K562 (cell line): Measurements from ENCODE around the gene APCDD1. TPM values are rescaled to one million over a fixed set of nuclear protein-coding genes. Genes with fewer than 3 reads are reported as not detected.

Experiments used
- ATAC-seq: fragments of 200-7000 bp; cut with Tn5 transposase; 3 replicates; pipeline ENCODE4 v1.9.1; 2020; ENCODE audit warnings: moderate library complexity
- BruUV-seq: library from RNA; stranded (reverse); fragments of 400-500 nt; replicated peaks from 2 replicates; lab custom pipeline; 2021; lab: Mats Ljungman, UMichigan
- CTCF ChIA-PET: fragments of 300-600 bp; formaldehyde crosslinking; extraction: SDS; loops from one replicate; lab custom pipeline; 2021; ENCODE audit warnings: low intra/inter-chr PET ratio; lab: Yijun Ruan, JAX
- POLR2A ChIA-PET: fragments of 300-600, 350-650 bp; sonication (Branson Sonifier 250); formaldehyde crosslinking; extraction: SDS; loops from one replicate; lab custom pipeline; 2021; ENCODE audit warnings: antibody characterized with exemption, inconsistent platforms; lab: Yijun Ruan, JAX
- DNase-seq, 4 experiments: peaks; one replicate each; pipeline versions ENCODE4 v3.0.0 to v3.0.0-alpha.2; 2011 to 2018; ENCODE audit warnings: low spot score in 3 of 4, mixed read lengths in 3 of 4; ENCODE audit errors: extremely low read depth in 1 of 4
- FAIRE-seq: peaks from 2 replicates; lab custom pipeline; 2011; peaks lifted over from hg19 to GRCh38; lab: Jason Lieb, UNC
- H2AFZ ChIP-seq: 2 replicates; pipeline ENCODE4 v1.6.0; 2011; ENCODE audit warnings: low read depth, low read length, control low read depth, inconsistent platforms
- H3K27ac ChIP-seq: fragments of 200-600 bp; 3 replicates; pipeline ENCODE4 v1.8.0; 2011; ENCODE audit warnings: low read depth, mild to moderate bottlenecking, control low read depth, inconsistent platforms, low read length, moderate library complexity, mixed read lengths; ENCODE audit errors: extremely low read depth
- H3K27me3 ChIP-seq, 2 experiments: fragments of 300-600 bp in 1 of 2; 2 replicates in 1 of 2; 3 replicates in 1 of 2; pipeline versions ENCODE4 v1.6.0 to v1.8.0; 2011; ENCODE audit warnings: inconsistent platforms in 2 of 2, low read length in 2 of 2, mild to moderate bottlenecking in 1 of 2, mixed read lengths in 1 of 2, moderate library complexity in 1 of 2; ENCODE audit not compliant: control insufficient read depth in 2 of 2, insufficient read depth in 2 of 2
- H3K36me3 ChIP-seq: fragments of 300-600 bp; 3 replicates; pipeline ENCODE4 v1.8.0; 2011; ENCODE audit warnings: mild to moderate bottlenecking, low read length, inconsistent platforms; ENCODE audit not compliant: control insufficient read depth, insufficient read depth
- H3K4me1 ChIP-seq, 2 experiments: fragments of 200-600 bp in 1 of 2; replicated peaks in 1 of 2; 2 replicates in 1 of 2; 3 replicates in 1 of 2; pipeline versions ENCODE4 v1.5.1 to v1.8.0; 2011; ENCODE audit warnings: inconsistent platforms in 2 of 2, low read length in 2 of 2, mild to moderate bottlenecking in 1 of 2, mixed read lengths in 1 of 2, moderate library complexity in 1 of 2; ENCODE audit not compliant: control insufficient read depth in 2 of 2, insufficient read depth in 2 of 2
- H3K4me2 ChIP-seq: 2 replicates; pipeline ENCODE4 v1.6.1; 2011; ENCODE audit warnings: low read length, control low read depth, inconsistent platforms, mixed read lengths; ENCODE audit not compliant: insufficient read depth
- H3K4me3 ChIP-seq: fragments of 200-600 bp; sonication (generic), shearing (Covaris generic); 2 replicates; pipeline ENCODE4 v1.5.1; 2016; ENCODE audit warnings: control low read depth, inconsistent platforms
- H3K79me2 ChIP-seq: fragments of 200-600 bp; 3 replicates; pipeline ENCODE4 v1.8.0; 2011; ENCODE audit warnings: low read length, inconsistent platforms; ENCODE audit not compliant: control insufficient read depth, insufficient read depth
- H3K9ac ChIP-seq, 2 experiments: 2 replicates each; pipeline versions ENCODE4 v1.6.0 to v1.6.1; 2011; ENCODE audit warnings: low read depth in 2 of 2, low read length in 2 of 2, control low read depth in 1 of 2, inconsistent platforms in 1 of 2, mild to moderate bottlenecking in 1 of 2, mixed read lengths in 1 of 2; ENCODE audit not compliant: insufficient read depth in 1 of 2
- H3K9me1 ChIP-seq: one replicate; pipeline ENCODE4 v1.6.0; 2011; ENCODE audit warnings: inconsistent platforms, mild to moderate bottlenecking, low read length, moderate library complexity; ENCODE audit not compliant: control insufficient read depth, insufficient read depth
- H3K9me3 ChIP-seq: replicated peaks from 2 replicates; pipeline ENCODE4 v1.5.1; 2011; ENCODE audit warnings: low read depth, low read length, inconsistent platforms; ENCODE audit not compliant: control insufficient read depth, insufficient read depth
- H4K20me1 ChIP-seq: replicated peaks from 2 replicates; pipeline ENCODE4 v1.6.1; 2011; ENCODE audit warnings: low read length, inconsistent platforms, mixed read lengths; ENCODE audit not compliant: control insufficient read depth, insufficient read depth
- GATAD2A ChIP-seq: fragments of 450-650 bp; IDR thresholded peaks from 2 replicates; pipeline ENCODE4 v1.6.1; 2017
- MCM2 ChIP-seq: fragments of 450-650 bp; IDR thresholded peaks from 2 replicates; pipeline ENCODE4 v1.6.1; 2017; ENCODE audit warnings: low read depth, mild to moderate bottlenecking
- RBM34 ChIP-seq: fragments of 200-400 bp; formaldehyde crosslinking; IDR thresholded peaks from 2 replicates; pipeline ENCODE4 v1.6.1; 2018; ENCODE audit warnings: low read length, borderline replicate concordance; ENCODE audit not compliant: insufficient read depth
- RFX5 ChIP-seq: IDR thresholded peaks from 2 replicates; pipeline ENCODE4 v1.6.1; 2011; ENCODE audit warnings: low read depth, mild to moderate bottlenecking, improper control_type of control experiment, low read length
- SAP30 ChIP-seq: fragments of 200-600 bp; sonication (generic); IDR thresholded peaks from 2 replicates; pipeline ENCODE4 v1.6.1; 2012; ENCODE audit warnings: borderline replicate concordance, low read depth, mild to moderate bottlenecking, moderate library complexity, low read length, control low read depth, inconsistent platforms; ENCODE audit not compliant: insufficient read depth, poor library complexity, severe bottlenecking
- SMAD4 ChIP-seq: fragments of 250-450 bp; sonication (Bioruptor Pico); conservative IDR thresholded peaks from 2 replicates; pipeline ENCODE4 v1.8.0; 2021; ENCODE audit warnings: inconsistent platforms, mild to moderate bottlenecking, moderate library complexity
- TCF3 ChIP-seq: sonication (generic); formaldehyde crosslinking; IDR thresholded peaks from 2 replicates; pipeline ENCODE4 v1.4.0; 2020; ENCODE audit warnings: mild to moderate bottlenecking, missing genetic modification reagents
- WGBS: fragments of 100-300 bp; shearing (Covaris generic); methylation state at CpG from one replicate; pipeline ENCODE4 v1.1.6; 2016; ENCODE audit warnings: low coverage, mixed read lengths; ENCODE audit not compliant: insufficient coverage; ENCODE audit errors: missing lambda C conversion rate; 5-methylcytosine and 5-hydroxymethylcytosine counted together
- in situ Hi-C: fragments of 300-500 bp; cut with MboI; formaldehyde crosslinking; loops from 4 replicates; pipeline ENCODE4 v1.15.0; 2018; ENCODE audit warnings: inconsistent platforms, mixed read lengths
- intact Hi-C: fragments of 100-400 bp; cut with micrococcal nuclease; formaldehyde crosslinking; loops from 2 replicates; pipeline ENCODE4 v1.14.2; 2022
- polyA plus RNA-seq, 8 experiments: library from polyadenylated mRNA; depleted of rRNA in 4 of 8; stranded (reverse) in 5 of 8; unstranded in 3 of 8; fragments of >200 nt; fragmentation: Nextera tagmentation in 2 of 8; fragmentation: Illumina TruSeq in 1 of 8; extraction: Ambion mirVana in 2 of 8; extraction: Trizol in 1 of 8; gene quantifications; 2 replicates each; pipeline versions ENCODE4 v1.2.1 to v1.2.3, GENCODE V29; 2011 to 2014; ENCODE audit warnings: inconsistent platforms in 1 of 8, missing spikeins in 1 of 8
- total RNA-seq, 7 experiments: library from RNA; depleted of rRNA in 6 of 7; stranded (reverse); fragments of >200 nt in 6 of 7; fragmentation: Illumina TruSeq in 2 of 7; extraction: Trizol in 2 of 7; gene quantifications; 2 replicates each; pipeline versions ENCODE4 v1.2.1 to v1.2.3, GENCODE V29; 2011 to 2021; ENCODE audit warnings: low replicate concordance in 1 of 7
- TF ChIP-seq, protein P1 (sequence below), 2 experiments: fragments of 200-800 bp in 1 of 2; sonication (Bioruptor generic) in 1 of 2; sonication (generic) in 1 of 2; formaldehyde crosslinking in 1 of 2; IDR thresholded peaks in 1 of 2; conservative IDR thresholded peaks in 1 of 2; 2 replicates each; pipeline versions ENCODE4 v1.5.0 to v1.6.1; 2016 to 2020; ENCODE audit warnings: missing compliant biosample characterization in 1 of 2, missing genetic modification characterization in 1 of 2, missing genetic modification reagents in 1 of 2
- TF ChIP-seq, protein P2 (sequence below), 2 experiments: IDR thresholded peaks; 2 replicates each; pipeline ENCODE4 v1.6.1; 2012; ENCODE audit warnings: improper control_type of control experiment in 2 of 2, low read depth in 2 of 2, low read length in 2 of 2, borderline replicate concordance in 1 of 2
- TF ChIP-seq, protein P3 (sequence below): fragments of 250-450 bp; sonication (Bioruptor Pico); IDR thresholded peaks from 2 replicates; pipeline ENCODE4 v1.5.0; 2021; ENCODE audit warnings: mild to moderate bottlenecking, moderate library complexity
- TF ChIP-seq, protein P4 (sequence below): fragments of 250-450 bp; sonication (Bioruptor Pico); IDR thresholded peaks from 2 replicates; pipeline ENCODE4 v1.5.0; 2021
- TF ChIP-seq, protein P5 (sequence below), 2 experiments: fragments of 450-650 bp in 1 of 2; sonication (generic) in 1 of 2; formaldehyde crosslinking; conservative IDR thresholded peaks; 2 replicates each; pipeline versions ENCODE4 v1.4.0 to v1.8.1; 2020 to 2022; ENCODE audit warnings: mild to moderate bottlenecking in 1 of 2, missing genetic modification reagents in 1 of 2

The APCDD1 gene
- total and polyA plus RNA-seq, 9 of the 15 experiments (the other 6 are each of a cell fraction or from before 2014, with no cell fraction given): 0.07 TPM; not detected in 8

DNA sequence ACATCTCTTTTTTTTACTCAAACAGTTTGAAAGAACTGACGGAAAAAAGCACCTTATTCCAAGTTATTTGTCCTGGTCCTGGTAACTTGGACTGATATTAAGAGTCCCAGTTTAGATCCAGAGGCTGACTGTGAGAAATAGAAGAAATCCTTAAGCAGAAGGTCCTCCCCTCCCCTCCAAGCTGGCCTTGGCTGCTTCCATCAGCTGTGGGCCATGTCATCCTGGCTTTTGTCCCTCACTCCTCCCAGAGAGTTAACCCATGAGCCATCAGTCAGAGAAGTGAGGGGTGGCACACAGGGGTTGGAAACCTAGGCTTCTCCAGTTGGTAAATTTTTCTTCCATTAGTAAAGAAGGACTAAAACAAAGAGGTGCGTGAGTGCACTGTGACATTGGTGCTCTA lies 61.6 kb downstream of the APCDD1 start:
- no peak overlapping the region for H3K9ac ChIP-seq
- H4K20me1 ChIP-seq: no peaks in the 10 kb centered on the region
- no peak overlapping the region for H3K27ac ChIP-seq
- DNase-seq (no peak), FAIRE-seq (no peak), ATAC-seq (no peak)
- H3K9me1 ChIP-seq: no peaks in the 10 kb centered on the region
- no peaks in the 10 kb centered on the region for H3K36me3 ChIP-seq
- no peaks in the 10 kb centered on the region for H3K79me2 ChIP-seq
- H3K9me3 ChIP-seq: no peaks in the 10 kb centered on the region
- H2AFZ ChIP-seq: no peak overlapping the region
- no peaks in the 10 kb centered on the region; a peak in 1 of 5 replicates for H3K4me1 ChIP-seq
- in situ Hi-C loops: no loop called here
- POLR2A ChIA-PET: interaction anchor here (1.5 to 2.8 kb wide), 2 partner anchors 10 to 11 kb away, joined by 4 to 12 read pairs; partner anchors contain the start of gene NAPG
- no peak overlapping the region for H3K4me3 ChIP-seq
- TF ChIP-seq, protein P1, sequence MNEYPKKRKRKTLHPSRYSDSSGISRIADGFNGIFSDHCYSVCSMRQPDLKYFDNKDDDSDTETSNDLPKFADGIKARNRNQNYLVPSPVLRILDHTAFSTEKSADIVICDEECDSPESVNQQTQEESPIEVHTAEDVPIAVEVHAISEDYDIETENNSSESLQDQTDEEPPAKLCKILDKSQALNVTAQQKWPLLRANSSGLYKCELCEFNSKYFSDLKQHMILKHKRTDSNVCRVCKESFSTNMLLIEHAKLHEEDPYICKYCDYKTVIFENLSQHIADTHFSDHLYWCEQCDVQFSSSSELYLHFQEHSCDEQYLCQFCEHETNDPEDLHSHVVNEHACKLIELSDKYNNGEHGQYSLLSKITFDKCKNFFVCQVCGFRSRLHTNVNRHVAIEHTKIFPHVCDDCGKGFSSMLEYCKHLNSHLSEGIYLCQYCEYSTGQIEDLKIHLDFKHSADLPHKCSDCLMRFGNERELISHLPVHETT (CRISPR knock-in tag; conservative IDR thresholded peaks at IDR 0.05 in 1 of 2, IDR thresholded peaks at IDR 0.05 in 1 of 2): no peak
- TF ChIP-seq TCF3 (CRISPR knock-in tag) (no peak), RFX5 (no peak), SMAD4 (CRISPR knock-in tag) (no peak), GATAD2A (no peak), SAP30 (no peak), RBM34 (no peak), MCM2 (no peak)
- TF ChIP-seq, protein P2, sequence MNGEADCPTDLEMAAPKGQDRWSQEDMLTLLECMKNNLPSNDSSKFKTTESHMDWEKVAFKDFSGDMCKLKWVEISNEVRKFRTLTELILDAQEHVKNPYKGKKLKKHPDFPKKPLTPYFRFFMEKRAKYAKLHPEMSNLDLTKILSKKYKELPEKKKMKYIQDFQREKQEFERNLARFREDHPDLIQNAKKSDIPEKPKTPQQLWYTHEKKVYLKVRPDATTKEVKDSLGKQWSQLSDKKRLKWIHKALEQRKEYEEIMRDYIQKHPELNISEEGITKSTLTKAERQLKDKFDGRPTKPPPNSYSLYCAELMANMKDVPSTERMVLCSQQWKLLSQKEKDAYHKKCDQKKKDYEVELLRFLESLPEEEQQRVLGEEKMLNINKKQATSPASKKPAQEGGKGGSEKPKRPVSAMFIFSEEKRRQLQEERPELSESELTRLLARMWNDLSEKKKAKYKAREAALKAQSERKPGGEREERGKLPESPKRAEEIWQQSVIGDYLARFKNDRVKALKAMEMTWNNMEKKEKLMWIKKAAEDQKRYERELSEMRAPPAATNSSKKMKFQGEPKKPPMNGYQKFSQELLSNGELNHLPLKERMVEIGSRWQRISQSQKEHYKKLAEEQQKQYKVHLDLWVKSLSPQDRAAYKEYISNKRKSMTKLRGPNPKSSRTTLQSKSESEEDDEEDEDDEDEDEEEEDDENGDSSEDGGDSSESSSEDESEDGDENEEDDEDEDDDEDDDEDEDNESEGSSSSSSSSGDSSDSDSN (IDR thresholded peaks at IDR 0.05; ENCODE audit: borderline replicate concordance in 1 of 2, low read depth in 2 of 2, low read length in 2 of 2): no peak
- TF ChIP-seq, protein P3, sequence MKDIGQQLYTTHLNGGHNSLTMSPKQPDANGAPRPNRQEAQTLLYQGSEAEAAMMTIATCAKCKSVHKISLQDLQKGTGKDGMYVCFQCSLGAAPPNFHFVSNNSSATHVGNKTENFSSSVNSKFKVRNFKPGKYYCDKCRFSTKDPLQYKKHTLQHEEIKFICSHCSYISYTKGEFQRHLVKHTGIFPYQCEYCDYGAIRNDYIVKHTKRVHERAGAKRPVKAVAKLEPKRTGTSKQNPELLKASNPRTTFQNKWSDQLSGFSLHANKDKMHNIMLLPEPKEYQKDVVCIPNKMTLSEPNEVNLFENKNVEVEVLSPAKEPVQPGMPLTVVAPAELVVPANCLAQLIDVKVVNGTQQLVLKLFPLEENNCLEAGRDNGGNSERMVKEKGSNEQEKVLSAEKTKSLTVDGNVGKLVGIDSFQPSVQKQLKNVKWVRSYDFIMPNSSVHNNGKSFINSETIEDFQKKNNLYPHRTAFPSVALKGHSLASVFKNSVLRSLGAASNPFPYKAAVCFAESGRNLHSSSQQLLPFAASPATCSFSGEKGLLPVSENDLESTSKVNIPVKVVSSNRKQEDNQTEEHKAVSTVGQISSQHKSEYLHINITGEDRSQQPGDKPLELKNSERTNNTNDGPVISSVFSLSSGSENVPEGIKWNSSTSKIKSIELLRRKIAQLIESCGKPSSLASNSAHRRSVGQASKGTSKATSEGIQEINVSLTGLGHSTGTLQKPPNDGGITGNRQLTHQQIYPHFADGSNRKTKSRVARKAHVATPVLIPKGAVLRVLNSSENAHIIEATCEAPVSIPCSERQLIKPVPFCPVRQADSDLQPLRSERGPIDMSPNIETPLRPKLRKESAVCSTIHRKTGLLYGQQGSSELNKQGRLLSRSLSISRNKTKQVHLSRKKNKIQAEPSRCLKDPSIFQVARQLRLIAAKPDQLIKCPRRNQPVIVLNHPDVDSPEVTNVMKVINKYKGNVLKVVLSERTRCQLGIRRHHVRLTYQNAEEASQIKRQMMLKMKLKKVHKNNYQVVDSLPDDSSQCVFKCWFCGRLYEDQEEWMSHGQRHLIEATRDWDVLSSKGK (CRISPR knock-in tag): no peak
- TF ChIP-seq, protein P4, sequence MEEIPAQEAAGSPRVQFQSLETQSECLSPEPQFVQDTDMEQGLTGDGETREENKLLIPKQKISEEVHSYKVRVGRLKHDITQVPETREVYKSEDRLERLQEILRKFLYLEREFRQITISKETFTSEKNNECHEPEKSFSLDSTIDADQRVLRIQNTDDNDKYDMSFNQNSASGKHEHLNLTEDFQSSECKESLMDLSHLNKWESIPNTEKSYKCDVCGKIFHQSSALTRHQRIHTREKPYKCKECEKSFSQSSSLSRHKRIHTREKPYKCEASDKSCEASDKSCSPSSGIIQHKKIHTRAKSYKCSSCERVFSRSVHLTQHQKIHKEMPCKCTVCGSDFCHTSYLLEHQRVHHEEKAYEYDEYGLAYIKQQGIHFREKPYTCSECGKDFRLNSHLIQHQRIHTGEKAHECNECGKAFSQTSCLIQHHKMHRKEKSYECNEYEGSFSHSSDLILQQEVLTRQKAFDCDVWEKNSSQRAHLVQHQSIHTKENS: no peak
- TF ChIP-seq, protein P5, sequence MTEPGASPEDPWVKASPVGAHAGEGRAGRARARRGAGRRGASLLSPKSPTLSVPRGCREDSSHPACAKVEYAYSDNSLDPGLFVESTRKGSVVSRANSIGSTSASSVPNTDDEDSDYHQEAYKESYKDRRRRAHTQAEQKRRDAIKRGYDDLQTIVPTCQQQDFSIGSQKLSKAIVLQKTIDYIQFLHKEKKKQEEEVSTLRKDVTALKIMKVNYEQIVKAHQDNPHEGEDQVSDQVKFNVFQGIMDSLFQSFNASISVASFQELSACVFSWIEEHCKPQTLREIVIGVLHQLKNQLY (CRISPR knock-in tag; conservative IDR thresholded peaks at IDR 0.05): no peak
- H3K27me3 ChIP-seq: peaks cover 15 to 41% of the 10 kb centered on the region in 2 experiments; a peak in 4 of 5 replicates
- intact Hi-C loops: no loop called here
- CTCF ChIA-PET: no interaction called here
- no peak overlapping the region for H3K4me2 ChIP-seq
- no TSS peak for BruUV-seq
- whole genome bisulfite sequencing: 0% methylated on average over 2 of the region's 2 CpGs
